KOPT-K1 (cell line): ENCODE measurements around the gene SFXN2.
"Not testable (repeated sequence)": the region's sequence is repeated elsewhere in the genome, so short reads cannot be mapped to it uniquely, and the experiment has no call there.

ENCODE experiments used
- H3K27ac ChIP-seq: fragments of 200-600 bp; sonication (generic); 2 replicates; pipeline ENCODE4 v1.5.1; 2016; ENCODE audit warnings: antibody characterized with exemption, mild to moderate bottlenecking, low read depth, low read length; ENCODE audit not compliant: poor library complexity, severe bottlenecking
- H3K36me3 ChIP-seq: fragments of 200-600 bp; sonication (generic); 2 replicates; pipeline ENCODE4 v1.5.1; 2017; ENCODE audit warnings: antibody characterized with exemption, mild to moderate bottlenecking, low read length, moderate library complexity; ENCODE audit not compliant: insufficient read depth
- H3K9me3 ChIP-seq: fragments of 200-600 bp; sonication (generic); 2 replicates; pipeline ENCODE4 v1.5.1; 2017; ENCODE audit warnings: antibody characterized with exemption, low read length, mild to moderate bottlenecking; ENCODE audit not compliant: insufficient read depth, poor library complexity, severe bottlenecking

The SFXN2 gene

DNA sequence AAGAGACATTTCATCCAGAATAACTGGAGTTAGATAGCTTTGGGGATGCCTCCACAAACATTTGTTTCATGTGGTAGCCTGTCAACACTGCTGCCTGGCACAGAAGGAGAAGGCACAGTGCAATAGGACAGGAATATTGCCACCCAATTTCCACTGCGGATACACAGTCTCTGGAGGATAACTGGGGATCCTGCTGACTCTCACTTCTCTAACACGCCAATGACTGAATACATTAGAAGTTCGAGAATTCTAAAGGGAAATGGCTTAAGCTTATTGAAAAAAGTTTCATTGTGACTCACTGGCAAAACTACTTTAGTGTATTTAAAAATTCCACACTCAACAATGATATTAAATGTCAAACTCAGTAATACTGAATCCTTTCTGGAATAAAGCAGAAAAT, 13.2 kb upstream of the SFXN2 start:
- Histone ChIP-seq H3K36me3 (peaks cover 28% of the 10 kb centered on the region), H3K27ac (no peak overlapping the region), H3K9me3 (no peaks in the 10 kb centered on the region)

DNA sequence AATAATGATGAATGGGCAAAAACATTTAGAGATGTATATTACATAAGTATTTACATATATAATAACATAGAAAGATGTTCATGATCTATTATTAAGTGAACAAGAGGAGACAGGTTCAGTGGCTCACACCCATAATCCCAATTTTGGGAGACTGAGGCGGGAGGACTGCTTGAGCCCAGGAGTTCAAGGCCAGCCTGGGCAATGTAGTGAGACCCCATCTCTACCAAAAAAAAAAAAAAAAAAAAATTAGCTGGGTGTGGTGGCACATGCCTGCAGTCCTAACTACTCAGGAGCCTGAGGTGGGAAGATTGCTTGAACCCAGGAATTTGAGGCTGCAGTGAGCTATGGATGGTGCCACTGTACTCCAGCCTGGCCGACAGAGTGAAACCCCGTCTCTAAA, 12.6 kb upstream of the SFXN2 start:
- Histone ChIP-seq H3K9me3 (no peaks in the 10 kb centered on the region), H3K36me3 (peaks cover 23% of the 10 kb centered on the region)

DNA sequence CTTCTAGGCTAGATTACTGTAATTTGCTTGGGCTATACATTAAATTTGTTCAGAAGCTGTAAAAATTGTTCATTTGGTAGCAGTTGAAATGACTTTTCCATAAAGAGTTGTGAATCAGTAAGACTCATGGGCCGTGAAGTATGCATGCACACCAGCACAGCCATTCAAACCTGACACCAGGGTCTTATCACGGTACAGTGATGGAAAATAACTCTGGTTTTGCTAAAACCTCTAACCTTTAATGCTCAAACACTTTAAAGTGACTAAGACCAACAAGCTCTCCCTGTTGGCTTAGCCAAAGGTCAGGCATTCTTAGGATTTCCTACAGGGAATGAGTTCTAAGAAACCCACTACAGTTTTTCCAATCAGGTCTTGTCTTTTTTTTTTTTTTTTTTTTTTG, 11.7 kb upstream of the SFXN2 start:
- Histone ChIP-seq H3K36me3 (peaks cover 13% of the 10 kb centered on the region), H3K27ac (no peak overlapping the region), H3K9me3 (no peaks in the 10 kb centered on the region)

More for the DNA sequence above, 12.6 kb upstream of the SFXN2 start:
- H3K27ac ChIP-seq: no peak overlapping the region

DNA sequence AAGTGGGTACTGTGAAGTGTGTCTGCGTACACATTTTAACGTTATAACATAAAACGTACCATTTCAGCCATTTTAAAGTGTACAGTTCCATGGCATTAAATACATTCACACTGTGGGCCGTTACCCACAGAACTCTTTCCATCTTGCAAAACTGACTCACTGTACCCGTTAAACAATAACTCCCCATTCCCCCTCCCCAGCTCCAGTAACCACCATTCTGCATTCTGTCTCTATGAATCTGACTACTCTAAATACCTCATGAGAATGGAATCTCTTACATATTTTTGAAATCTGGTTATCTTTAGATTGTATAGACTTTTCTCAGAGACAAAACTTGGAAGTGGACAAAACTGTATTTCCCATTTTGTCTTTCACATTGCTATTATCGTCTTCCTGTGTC, 9.5 kb upstream of the SFXN2 start:
- Histone ChIP-seq H3K9me3 (no peaks in the 10 kb centered on the region), H3K36me3 (no peaks in the 10 kb centered on the region), H3K27ac (no peak overlapping the region)

GRCh38 chr10:102705531-102705930, 8.9 kb upstream of the SFXN2 start:
- Histone ChIP-seq H3K9me3 (no peaks in the 10 kb centered on the region), H3K27ac (no peak overlapping the region), H3K36me3 (no peaks in the 10 kb centered on the region)

DNA sequence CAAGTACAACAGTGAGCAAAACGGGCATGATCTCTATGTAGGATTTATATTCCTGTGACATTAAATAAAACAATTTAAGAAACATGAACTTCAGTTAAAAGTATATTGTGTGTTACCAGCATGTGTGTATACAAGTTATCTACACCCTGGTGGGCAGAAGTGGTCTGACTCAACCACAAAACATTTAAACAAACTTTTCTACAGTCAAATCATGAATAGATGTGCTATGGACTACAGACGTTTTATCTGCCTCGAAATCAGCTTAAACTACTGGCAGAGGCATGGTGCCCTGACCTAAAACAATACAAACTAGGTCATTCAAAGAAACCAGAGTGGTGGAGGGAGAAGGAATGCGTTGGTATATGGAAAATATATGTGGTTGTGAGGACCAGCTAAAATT, 3.8 kb upstream of the SFXN2 start:
- peak overlapping the region; percentile 6 for H3K27ac ChIP-seq
- no peaks in the 10 kb centered on the region for H3K9me3 ChIP-seq
- no peaks in the 10 kb centered on the region for H3K36me3 ChIP-seq

GRCh38 chr10:102712089-102712488, 2.3 kb upstream of the SFXN2 start:
- peaks cover 4% of the 10 kb centered on the region for H3K36me3 ChIP-seq
- H3K9me3 ChIP-seq: no peaks in the 10 kb centered on the region
- H3K27ac ChIP-seq: peak overlapping the region; percentile 14

DNA sequence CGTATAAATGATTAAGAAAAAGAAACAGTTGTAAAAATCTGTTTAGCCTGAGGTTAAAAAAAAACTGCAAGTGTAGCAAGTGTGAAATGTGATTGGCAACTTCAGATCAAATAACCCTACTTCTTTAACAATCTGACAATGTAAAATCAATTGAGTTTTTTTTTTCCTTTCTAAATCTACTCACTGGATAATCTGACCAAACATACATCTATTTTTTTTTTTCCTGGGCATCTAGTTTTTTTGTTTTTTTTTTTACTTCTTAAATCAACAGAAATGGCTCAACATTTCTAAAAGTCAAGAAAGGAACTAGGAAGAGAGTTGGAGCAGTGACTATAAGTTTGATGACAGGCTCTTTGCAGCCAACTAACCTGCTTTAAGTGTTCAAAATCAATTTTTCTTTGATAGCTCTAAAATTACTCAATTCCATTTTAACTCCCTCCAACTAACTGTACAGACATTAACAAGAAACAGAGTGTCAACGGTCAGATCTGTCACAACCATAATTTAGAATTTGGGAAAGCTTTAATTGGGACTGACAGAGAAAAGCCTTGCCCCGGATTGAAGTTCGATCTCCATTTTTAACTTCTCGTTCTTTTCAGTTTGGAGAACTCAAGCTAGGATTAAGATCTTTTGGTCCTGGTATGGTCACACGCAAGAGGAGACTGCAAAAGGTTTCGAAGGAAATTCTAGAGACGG, 1.4 kb upstream of the SFXN2 start:
- H3K27ac ChIP-seq: peak overlapping the region; percentile 85
- H3K36me3 ChIP-seq: peaks cover 13% of the 10 kb centered on the region
- no peaks in the 10 kb centered on the region for H3K9me3 ChIP-seq

- peaks cover 15% of the 10 kb centered on the region for H3K36me3 ChIP-seq
- H3K27ac ChIP-seq: peak overlapping the region; percentile 85
- H3K9me3 ChIP-seq: no peaks in the 10 kb centered on the region
Observed at GRCh38 chr10:102713539-102713813, 960 bp upstream of the SFXN2 start.

- peak within 1 kb of the TSS; percentile 85 for H3K27ac ChIP-seq
- no peaks in the 10 kb centered on the region for H3K9me3 ChIP-seq
- H3K36me3 ChIP-seq: peaks cover 19% of the 10 kb centered on the region
Observed at GRCh38 chr10:102713814-102714620, 419 bp upstream of the SFXN2 start, which contains the start of gene ARL3. Gene ARL3 (minus strand): TSS chr10:102714397. CDS start chr10:102714275, 122 bp downstream.

- H3K36me3 ChIP-seq: peaks cover 34% of the 10 kb centered on the region
- no peak overlapping the region for H3K27ac ChIP-seq
- H3K9me3 ChIP-seq: no peaks in the 10 kb centered on the region
Observed at GRCh38 chr10:102715880-102716279, 1.4 kb downstream of the SFXN2 start.

DNA sequence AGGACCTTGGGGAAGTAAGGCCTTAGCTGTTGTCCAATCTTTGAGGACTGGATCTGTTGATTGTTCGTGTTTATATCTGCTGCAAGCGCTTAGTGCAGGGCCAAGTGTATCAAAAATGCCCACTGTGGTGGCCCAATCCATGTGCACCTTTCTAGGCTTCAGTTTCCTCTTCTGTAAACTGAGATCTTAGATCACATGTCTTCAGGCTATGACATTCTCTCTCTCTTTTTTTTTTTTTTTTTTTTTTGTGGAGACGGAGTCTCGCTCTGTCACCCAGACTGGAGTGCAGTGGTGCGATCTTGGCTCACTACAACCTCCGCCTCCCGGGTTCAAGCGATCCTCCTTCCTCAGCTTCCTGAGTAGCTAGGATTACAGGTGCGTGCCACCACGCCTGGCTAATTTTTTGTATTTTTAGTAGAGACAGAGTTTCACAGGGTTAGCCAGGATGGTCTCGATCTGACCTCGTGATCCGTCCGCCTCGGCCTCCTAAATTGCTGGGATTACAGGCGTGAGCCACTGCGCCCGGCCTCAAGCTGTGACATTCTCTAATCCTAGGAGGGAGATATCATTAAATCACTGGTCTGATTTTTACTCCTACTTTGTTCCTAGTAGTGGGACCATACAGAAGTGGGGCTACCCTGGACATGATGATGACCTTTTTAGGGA, 2.6 kb downstream of the SFXN2 start:
- H3K9me3 ChIP-seq, H3K27ac ChIP-seq: not testable (repeated sequence)
- H3K36me3 ChIP-seq: peaks cover 41% of the 10 kb centered on the region

DNA sequence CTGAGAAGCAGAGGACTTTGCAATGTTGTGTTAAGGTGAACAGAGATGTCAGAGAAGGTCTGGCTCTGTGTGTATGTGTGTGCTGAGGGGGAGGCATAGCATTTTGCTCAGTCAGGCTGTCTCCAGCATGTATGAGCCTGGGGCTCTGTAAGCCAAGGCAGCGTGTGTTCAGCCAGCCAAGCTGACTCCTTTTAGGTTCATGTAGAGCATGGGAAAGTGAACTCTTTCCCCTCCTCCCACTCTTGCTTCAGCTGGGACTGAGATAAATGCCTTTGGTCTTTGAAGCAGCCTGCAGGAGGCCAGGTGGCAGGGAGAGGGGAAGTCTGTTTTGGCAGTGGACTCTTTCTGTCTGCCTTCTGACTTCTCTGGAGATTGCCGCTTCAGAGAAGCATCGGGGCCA, 3.8 kb downstream of the SFXN2 start:
- Histone ChIP-seq H3K27ac (peak overlapping the region; percentile 40), H3K9me3 (no peaks in the 10 kb centered on the region), H3K36me3 (peaks cover 53% of the 10 kb centered on the region)

- Histone ChIP-seq H3K36me3 (peaks cover 73% of the 10 kb centered on the region), H3K9me3 (no peaks in the 10 kb centered on the region), H3K27ac (no peak overlapping the region)
Observed at GRCh38 chr10:102720337-102720736, 5.9 kb downstream of the SFXN2 start.

- H3K36me3 ChIP-seq: peaks cover 76% of the 10 kb centered on the region
- no peaks in the 10 kb centered on the region for H3K9me3 ChIP-seq
- no peak overlapping the region for H3K27ac ChIP-seq
Observed at GRCh38 chr10:102720775-102721301, 6.4 kb downstream of the SFXN2 start.
